GM12878 (cell line): ENCODE measurements around the gene FKBP14. TPM values are rescaled to one million over a fixed set of nuclear protein-coding genes. Genes with fewer than 3 reads are reported as not detected.
A peak's percentile ranks its signal among the peaks of the same experiment; 100 is the strongest.

ENCODE experiments used
- ATF2 ChIP-seq: IDR thresholded peaks from 2 replicates; pipeline ENCODE4 v1.6.1; 2012; ENCODE audit warnings: low read length, inconsistent platforms
- CREB1 ChIP-seq: IDR thresholded peaks from 2 replicates; pipeline ENCODE4 v1.6.1; 2012; ENCODE audit warnings: low read depth, mild to moderate bottlenecking, inconsistent platforms
- E2F8 ChIP-seq: fragments of 450-650 bp; IDR thresholded peaks from 2 replicates; pipeline ENCODE4 v1.6.1; 2018; ENCODE audit warnings: mild to moderate bottlenecking, low read depth, moderate library complexity; ENCODE audit not compliant: partially characterized antibody
- GATAD2B ChIP-seq: fragments of 450-650 bp; conservative IDR thresholded peaks from 2 replicates; pipeline ENCODE4 v1.6.1; 2017; ENCODE audit warnings: low read depth, mild to moderate bottlenecking, moderate library complexity
- PAX5 ChIP-seq: IDR thresholded peaks from 2 replicates; pipeline ENCODE4 v1.6.1; 2011; ENCODE audit warnings: low read depth, low read length, borderline replicate concordance
- POLR2AphosphoS2 ChIP-seq: IDR thresholded peaks from 2 replicates; pipeline ENCODE4 v1.6.1; 2011; ENCODE audit warnings: low read depth, mild to moderate bottlenecking, low read length, improper control_type of control experiment, moderate library complexity
- PRDM15 ChIP-seq: fragments of 450-650 bp; formaldehyde crosslinking; IDR thresholded peaks from 2 replicates; pipeline ENCODE4 v1.4.0; 2020; ENCODE audit warnings: mild to moderate bottlenecking, moderate library complexity
- RAD21 ChIP-seq: IDR thresholded peaks from 2 replicates; pipeline ENCODE4 v1.6.1; 2011; ENCODE audit warnings: mild to moderate bottlenecking, low read depth, low read length, moderate library complexity; ENCODE audit not compliant: insufficient read depth
- RUNX3 ChIP-seq: IDR thresholded peaks from 2 replicates; pipeline ENCODE4 v1.6.1; 2012; ENCODE audit warnings: low read length, inconsistent platforms
- SREBF2 ChIP-seq: IDR thresholded peaks from 2 replicates; pipeline ENCODE4 v1.6.1; 2012; ENCODE audit warnings: mild to moderate bottlenecking, low read length
- TBL1XR1 ChIP-seq: IDR thresholded peaks from 2 replicates; pipeline ENCODE4 v1.6.1; 2012; ENCODE audit warnings: low read depth, low read length, improper control_type of control experiment
- WRNIP1 ChIP-seq: IDR thresholded peaks from 2 replicates; pipeline ENCODE4 v1.6.1; 2011; ENCODE audit warnings: low read depth, low read length, improper control_type of control experiment, borderline replicate concordance
- YBX1 ChIP-seq: fragments of 450-650 bp; IDR thresholded peaks from 2 replicates; pipeline ENCODE4 v1.6.1; 2016; ENCODE audit warnings: antibody characterized with exemption
- ZBTB4 ChIP-seq: fragments of 450-650 bp; formaldehyde crosslinking; IDR thresholded peaks from 2 replicates; pipeline ENCODE4 v1.4.0; 2022; ENCODE audit warnings: mild to moderate bottlenecking, moderate library complexity
- ZNF384 ChIP-seq: IDR thresholded peaks from 2 replicates; pipeline ENCODE4 v1.6.1; 2012; ENCODE audit warnings: low read depth, mild to moderate bottlenecking, low read length, improper control_type of control experiment, borderline replicate concordance
- polyA plus RNA-seq, 11 experiments: library from polyadenylated mRNA; depleted of rRNA in 4 of 11; unstranded in 6 of 11; stranded (reverse) in 5 of 11; fragments of >200 nt; fragmentation: Nextera tagmentation in 4 of 11; fragmentation: Illumina TruSeq in 1 of 11; extraction: Ambion mirVana in 4 of 11; extraction: Trizol in 1 of 11; gene quantifications; 1 replicate in 1 of 11; 2 replicates in 10 of 11; pipeline versions ENCODE4 v1.2.1 to v1.2.3, GENCODE V29; 2011 to 2016; ENCODE audit warnings: inconsistent platforms in 2 of 11, missing spikeins in 2 of 11, low read depth in 1 of 11
- total RNA-seq, 4 experiments: library from RNA; depleted of rRNA in 3 of 4; stranded (reverse); fragments of >200 nt in 3 of 4; fragmentation: Illumina TruSeq in 1 of 4; extraction: Trizol in 1 of 4; gene quantifications; 2 replicates each; pipeline versions ENCODE4 v1.2.1 to v1.2.3, GENCODE V29; 2013 to 2021

The FKBP14 gene
- total and polyA plus RNA-seq, 10 of the 15 experiments (the other 5 are each of a cell fraction or from before 2014, with no cell fraction given): 2.7 to 8.9 (median 5.6) TPM

- TF ChIP-seq E2F8 (no peak), RUNX3 (peak; percentile 90), RAD21 (no peak), SREBF2 (no peak), PRDM15 (CRISPR knock-in tag) (no peak), ATF2 (no peak), PAX5 (peak; percentile 22; the same call in 1 of the 2 replicates), ZBTB4 (CRISPR knock-in tag) (no peak), TBL1XR1 (0 out of 2 replicates have a peak, but pooled peaks have one; percentile 31), GATAD2B (peak; percentile 93), ZNF384 (no peak), CREB1 (peak; percentile 68), YBX1 (no peak), WRNIP1 (no peak), POLR2AphosphoS2 (0 out of 2 replicates have a peak, but pooled peaks have one; percentile 32)
These were observed 1.8 kb upstream of the FKBP14 start, which contains the start of gene PLEKHA8 (continued) for GRCh38 chr7:30028216-30028748.
